ENCODE measurements around the gene SPTBN2.
"Not testable (repeated sequence)": the region's sequence is repeated elsewhere in the genome, so short reads cannot be mapped to it uniquely, and the experiment has no call there.

The SPTBN2 gene

GRCh38 chr11:66684635-66685034 is 44.4 kb downstream of the SPTBN2 start:
- no peak for DNase-seq

GRCh38 chr11:66683877-66684276 is 45.1 kb downstream of the SPTBN2 start:
- no peak for DNase-seq

- DNase-seq, result no peak
Measured at GRCh38 chr11:66680966-66681645, 47.9 kb downstream of the SPTBN2 start.

- peak; percentile 87 to 93 (median 92) for DNase-seq
Measured at GRCh38 chr11:66677599-66678375, 51.2 kb downstream of the SPTBN2 start, which contains the start of gene RBM4B. RBM4B (minus strand) TSS chr11:66677887; CDS start chr11:66677079, 808 bp downstream.

GRCh38 chr11:66676931-66677598 is 52.0 kb downstream of the SPTBN2 start:
- DNase-seq, result no peak

- DNase-seq, result no peak
Measured at GRCh38 chr11:66676282-66676919, 52.6 kb downstream of the SPTBN2 start.

GRCh38 chr11:66674964-66675602 is 53.9 kb downstream of the SPTBN2 start:
- DNase-seq, result no peak

- no peak for DNase-seq
Measured at GRCh38 chr11:66670816-66671215, 58.2 kb downstream of the SPTBN2 start.

- no peak for DNase-seq
Measured at GRCh38 chr11:66665369-66665768, 63.6 kb downstream of the SPTBN2 start.

- no peak for DNase-seq
Measured at GRCh38 chr11:66663741-66664296, 65.2 kb downstream of the SPTBN2 start.

GRCh38 chr11:66659763-66660162 is 69.3 kb downstream of the SPTBN2 start:
- DNase-seq, result no peak

- DNase-seq, result no peak
Measured at GRCh38 chr11:66653123-66653522, 75.9 kb downstream of the SPTBN2 start.

GRCh38 chr11:66652651-66653050 is 76.4 kb downstream of the SPTBN2 start:
- no peak for DNase-seq

GRCh38 chr11:66651016-66651415 is 78.0 kb downstream of the SPTBN2 start:
- DNase-seq, result no peak

- no peak for DNase-seq
Measured at GRCh38 chr11:66649903-66650302, 79.1 kb downstream of the SPTBN2 start.

- no peak for DNase-seq
Measured at GRCh38 chr11:66646828-66647227, 82.2 kb downstream of the SPTBN2 start.

GRCh38 chr11:66643745-66644437 is 85.1 kb downstream of the SPTBN2 start:
- DNase-seq, result no peak

- DNase-seq, result no peak
Measured at GRCh38 chr11:66641834-66642233, 87.2 kb downstream of the SPTBN2 start.

GRCh38 chr11:66639814-66640340 is 89.1 kb downstream of the SPTBN2 start:
- not testable (repeated sequence) for DNase-seq

- peak in 1 of 4 experiments; percentile 40 for DNase-seq
Measured at GRCh38 chr11:66639066-66639813, 89.8 kb downstream of the SPTBN2 start.
